Sigmoid colon (tissue), 7 donors: ENCODE measurements around the gene NCOR1. TPM values are rescaled to one million over a fixed set of nuclear protein-coding genes. Genes with fewer than 3 reads are reported as not detected.

Source experiments
- DNase-seq: peaks from one replicate; pipeline ENCODE4 v3.0.0-alpha.2; 2019
- H3K27ac ChIP-seq, 4 donors: fragments of 200-600 bp; sonication (generic); one replicate each; pipeline ENCODE4 v1.5.1; 2016 to 2019; ENCODE audit warnings: mild to moderate bottlenecking in 1 of 4
- H3K27me3 ChIP-seq, 3 donors: fragments of 200-600 bp; sonication (generic); one replicate each; pipeline ENCODE4 v1.5.1; 2019; ENCODE audit warnings: mild to moderate bottlenecking in 1 of 3
- H3K36me3 ChIP-seq, 4 donors: fragments of 200-600 bp; sonication (generic); one replicate each; pipeline ENCODE4 v1.5.1; 2016 to 2019
- H3K4me1 ChIP-seq, 4 donors: fragments of 200-600 bp; sonication (generic); one replicate each; pipeline ENCODE4 v1.5.1; 2017 to 2019
- H3K4me3 ChIP-seq, 4 donors: fragments of 200-600 bp; sonication (generic); one replicate each; pipeline ENCODE4 v1.5.1; 2017 to 2019; ENCODE audit warnings: mild to moderate bottlenecking in 2 of 4, moderate library complexity in 1 of 4
- H3K9me3 ChIP-seq, 4 donors: fragments of 200-600 bp in 3 of 4; sonication (generic) in 3 of 4; one replicate each; pipeline versions ENCODE4 v1.5.1 to v1.6.1; 2013 to 2019
- EP300 ChIP-seq, 4 donors: sonication (generic); formaldehyde crosslinking; IDR thresholded peaks; one replicate each; pipeline ENCODE4 v1.6.1; 2017; ENCODE audit warnings: antibody characterized with exemption in 4 of 4
- POLR2A ChIP-seq, 2 donors: fragments of 450-650 bp; IDR thresholded peaks; one replicate each; pipeline ENCODE4 v1.6.1; 2016; ENCODE audit warnings: antibody characterized with exemption in 2 of 2, mild to moderate bottlenecking in 2 of 2, moderate library complexity in 2 of 2
- POLR2AphosphoS5 ChIP-seq, 4 donors: sonication (generic); formaldehyde crosslinking; IDR thresholded peaks; one replicate each; pipeline ENCODE4 v1.6.1; 2017; ENCODE audit warnings: antibody characterized with exemption in 4 of 4
- WGBS, 2 donors: extraction: QIAGEN DNeasy Blood & Tissue Kit; methylation state at CpG; one replicate each; pipeline ENCODE4 v1.1.7; 2013; 5-methylcytosine and 5-hydroxymethylcytosine counted together
- intact Hi-C: fragments of 100-400 bp; cut with DNase I; formaldehyde crosslinking; loops from one replicate; pipeline ENCODE4 v1.15.1; 2023
- polyA plus RNA-seq, 3 donors: library from polyadenylated mRNA; stranded (reverse); fragments of 200-250 nt; gene quantifications; one replicate each; pipeline ENCODE4 v1.2.3, GENCODE V29; 2013
- total RNA-seq, 4 donors: library from RNA; depleted of rRNA; stranded (reverse); fragments of >200 nt; gene quantifications; one replicate each; pipeline ENCODE4 v1.1.0, GENCODE V29; 2016
- TF ChIP-seq, protein P1 (sequence below), 4 experiments: fragments of 450-650 bp in 3 of 4; fragments of 200-600 bp in 1 of 4; IDR thresholded peaks; one replicate each; pipeline ENCODE4 v1.5.1; 2016 to 2019; ENCODE audit warnings: antibody characterized with exemption in 4 of 4, mild to moderate bottlenecking in 3 of 4, moderate library complexity in 2 of 4
- donor health status: healthy with polysubstance abuse.
- donor health status: Bipolar disorder and iron deficiency.
- donor health status: healthy.

The NCOR1 gene
- total and polyA plus RNA-seq, 7 donors = 25.8 to 160 (median 93.1) TPM

DNA sequence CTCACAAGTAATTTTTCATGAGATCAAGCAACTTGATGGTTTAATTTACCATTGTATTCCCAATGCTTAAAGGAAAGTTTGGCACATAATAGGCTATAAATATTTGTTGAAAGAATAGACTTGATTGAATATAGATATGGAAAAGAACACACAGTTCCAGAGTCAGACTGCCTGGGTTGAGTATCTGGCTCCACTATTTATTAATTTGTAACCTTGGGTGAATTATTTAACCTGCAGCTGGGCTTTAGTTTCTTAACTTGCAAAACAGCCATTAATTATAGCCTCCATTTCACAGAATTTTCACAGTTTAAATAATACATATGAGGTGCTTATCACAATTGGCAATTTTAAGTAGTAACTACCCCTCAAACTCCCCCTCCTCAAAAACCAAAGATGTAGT lies 73.6 kb downstream of the NCOR1 start:
- Histone ChIP-seq H3K27ac (no peak overlapping the region), H3K36me3 (peaks cover 0 to 78% (median 25%) of the 10 kb centered on the region in 4 donors), H3K4me1 (no peaks in the 10 kb centered on the region), H3K4me3 (no peak overlapping the region), H3K9me3 (no peaks in the 10 kb centered on the region), H3K27me3 (no peaks in the 10 kb centered on the region)
- no peak for DNase-seq
- TF ChIP-seq POLR2A (IDR thresholded peaks at IDR 0.05) (no peak), EP300 (IDR thresholded peaks at IDR 0.05) (no peak), POLR2AphosphoS5 (IDR thresholded peaks at IDR 0.05) (no peak)
- TF ChIP-seq, protein P1, sequence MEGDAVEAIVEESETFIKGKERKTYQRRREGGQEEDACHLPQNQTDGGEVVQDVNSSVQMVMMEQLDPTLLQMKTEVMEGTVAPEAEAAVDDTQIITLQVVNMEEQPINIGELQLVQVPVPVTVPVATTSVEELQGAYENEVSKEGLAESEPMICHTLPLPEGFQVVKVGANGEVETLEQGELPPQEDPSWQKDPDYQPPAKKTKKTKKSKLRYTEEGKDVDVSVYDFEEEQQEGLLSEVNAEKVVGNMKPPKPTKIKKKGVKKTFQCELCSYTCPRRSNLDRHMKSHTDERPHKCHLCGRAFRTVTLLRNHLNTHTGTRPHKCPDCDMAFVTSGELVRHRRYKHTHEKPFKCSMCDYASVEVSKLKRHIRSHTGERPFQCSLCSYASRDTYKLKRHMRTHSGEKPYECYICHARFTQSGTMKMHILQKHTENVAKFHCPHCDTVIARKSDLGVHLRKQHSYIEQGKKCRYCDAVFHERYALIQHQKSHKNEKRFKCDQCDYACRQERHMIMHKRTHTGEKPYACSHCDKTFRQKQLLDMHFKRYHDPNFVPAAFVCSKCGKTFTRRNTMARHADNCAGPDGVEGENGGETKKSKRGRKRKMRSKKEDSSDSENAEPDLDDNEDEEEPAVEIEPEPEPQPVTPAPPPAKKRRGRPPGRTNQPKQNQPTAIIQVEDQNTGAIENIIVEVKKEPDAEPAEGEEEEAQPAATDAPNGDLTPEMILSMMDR (IDR thresholded peaks at IDR 0.05) = no peak
- intact Hi-C loops = no loop called here

DNA sequence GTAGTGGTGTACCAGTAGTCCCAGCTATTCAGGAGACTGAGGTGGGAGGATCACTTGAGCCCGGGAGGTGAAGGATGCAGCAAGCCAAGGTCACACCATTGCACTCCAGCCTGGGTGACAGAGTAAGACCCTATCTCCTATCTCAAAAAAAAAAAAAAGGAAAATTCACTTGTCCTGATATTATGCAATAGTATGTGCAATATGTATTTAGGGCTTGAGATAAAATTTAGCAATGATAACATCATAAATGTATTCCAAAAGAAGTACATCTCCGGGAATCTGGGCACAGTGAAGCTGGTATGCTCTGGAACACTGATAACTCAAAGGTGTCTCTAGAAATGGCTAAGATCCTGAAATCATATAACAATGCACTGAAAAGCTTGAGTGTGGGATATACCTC lies 74.5 kb downstream of the NCOR1 start:
- no peak for DNase-seq
- no peak for TF ChIP-seq POLR2A (IDR thresholded peaks at IDR 0.05)
- no peak for TF ChIP-seq EP300 (IDR thresholded peaks at IDR 0.05)
- TF ChIP-seq, protein P1 (IDR thresholded peaks at IDR 0.05) = no peak
- no peak for TF ChIP-seq POLR2AphosphoS5 (IDR thresholded peaks at IDR 0.05)
- Histone ChIP-seq H3K27me3 (no peaks in the 10 kb centered on the region), H3K4me3 (no peak overlapping the region), H3K27ac (no peak overlapping the region), H3K9me3 (no peaks in the 10 kb centered on the region), H3K36me3 (peaks cover 4 to 87% (median 27%) of the 10 kb centered on the region in 4 donors), H3K4me1 (no peaks in the 10 kb centered on the region)
- intact Hi-C loops = no loop called here
- 95 to 96% methylated on average over 2 of the region's 2 CpGs for WGBS, 2 donors

DNA sequence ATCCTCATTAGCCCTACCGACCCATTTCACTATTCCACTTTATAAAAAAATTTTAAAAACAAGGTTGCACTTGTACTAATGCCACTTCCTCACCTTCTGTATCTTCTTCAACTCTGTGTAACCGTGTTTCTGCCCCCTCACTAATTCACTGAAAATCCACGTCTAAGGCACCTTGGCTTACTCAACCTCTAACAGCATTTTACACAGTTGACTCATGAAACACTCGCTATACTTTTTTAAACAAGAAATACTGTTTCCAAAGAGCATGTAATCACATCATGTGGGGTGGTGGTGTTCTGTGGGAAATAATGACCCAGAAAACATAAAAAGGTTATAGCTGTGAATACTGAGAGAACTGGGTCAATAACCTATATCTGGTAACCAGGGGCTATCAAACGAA lies 79.9 kb downstream of the NCOR1 start:
- DNase-seq = no peak
- intact Hi-C loops = no loop called here
- H3K27me3 ChIP-seq = no peaks in the 10 kb centered on the region
- H3K4me1 ChIP-seq = no peaks in the 10 kb centered on the region
- H3K27ac ChIP-seq = no peak overlapping the region
- TF ChIP-seq, protein P1 (IDR thresholded peaks at IDR 0.05) = no peak
- no peak for TF ChIP-seq EP300 (IDR thresholded peaks at IDR 0.05)
- no peak for TF ChIP-seq POLR2AphosphoS5 (IDR thresholded peaks at IDR 0.05)
- no peak for TF ChIP-seq POLR2A (IDR thresholded peaks at IDR 0.05)
- WGBS, 2 donors = 86 to 93% methylated on average over 5 of the region's 5 CpGs
- H3K4me3 ChIP-seq = no peak overlapping the region
- H3K9me3 ChIP-seq = no peaks in the 10 kb centered on the region
- peaks cover 4 to 71% (median 18%) of the 10 kb centered on the region in 4 donors for H3K36me3 ChIP-seq

DNA sequence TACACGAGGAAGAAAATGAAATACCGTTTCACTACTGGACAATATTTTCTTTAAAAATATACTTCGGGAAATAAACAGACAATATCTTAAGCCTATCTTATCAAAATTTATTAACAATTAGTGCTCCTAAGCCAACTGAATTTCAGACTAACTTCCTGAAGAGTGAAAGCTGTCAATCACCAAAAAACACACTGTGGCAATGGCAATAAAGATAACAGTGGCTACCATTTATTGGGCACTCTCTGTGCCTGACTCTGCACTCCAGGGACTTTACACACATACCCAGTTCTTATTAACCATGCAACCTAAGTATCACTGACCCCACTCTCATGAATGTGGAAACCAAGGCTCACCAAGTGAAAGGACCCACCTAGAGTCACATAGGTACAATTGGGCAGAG lies 83.7 kb downstream of the NCOR1 start:
- Histone ChIP-seq H3K36me3 (peaks cover 4 to 42% (median 13%) of the 10 kb centered on the region in 4 donors), H3K4me1 (no peaks in the 10 kb centered on the region), H3K4me3 (no peak overlapping the region), H3K9me3 (no peaks in the 10 kb centered on the region), H3K27ac (no peak overlapping the region), H3K27me3 (no peaks in the 10 kb centered on the region)
- no peak for TF ChIP-seq POLR2AphosphoS5 (IDR thresholded peaks at IDR 0.05)
- TF ChIP-seq, protein P1 (IDR thresholded peaks at IDR 0.05) = no peak
- no peak for TF ChIP-seq EP300 (IDR thresholded peaks at IDR 0.05)
- TF ChIP-seq POLR2A (IDR thresholded peaks at IDR 0.05) = no peak
- WGBS, 2 donors = 87 to 94% methylated on average over 3 of the region's 3 CpGs
- DNase-seq = no peak
- intact Hi-C loops = no loop called here
